ENCODE measurements around the gene IKZF1.

The IKZF1 gene

GRCh38 chr7:50450590-50451032, 146.1 kb downstream of the IKZF1 start:
- DNase-seq (ENCODE audit: low read depth in 2 of 2), result peak in 1 of 2 donors; percentile 4

Data from stimulated activated CD8-positive, alpha-beta memory T cell treated with anti-CD3 and anti-CD28 coated beads, Interleukin-7, amount 100 ng/mL, for 1 hour (primary cell).